Breast epithelium (tissue), 4 donors: Measurements from ENCODE around the gene SFXN1. TPM values are rescaled to one million over a fixed set of nuclear protein-coding genes. Genes with fewer than 3 reads are reported as not detected.

Source experiments
- DNase-seq, 2 donors: peaks; one replicate each; pipeline ENCODE4 v3.0.0-alpha.2; 2019; ENCODE audit warnings: low spot score in 2 of 2
- H3K27ac ChIP-seq, 2 donors: fragments of 200-600 bp; sonication (generic) in 1 of 2; one replicate each; pipeline ENCODE4 v1.5.1; 2016 to 2019; ENCODE audit warnings: mild to moderate bottlenecking in 1 of 2
- H3K27me3 ChIP-seq, 2 donors: fragments of 200-600 bp; sonication (generic) in 1 of 2; one replicate each; pipeline versions ENCODE4 v1.5.1 to v1.6.0; 2017 to 2019; ENCODE audit warnings: control low read depth in 1 of 2, mild to moderate bottlenecking in 1 of 2
- H3K36me3 ChIP-seq: fragments of 200-600 bp; one replicate; pipeline ENCODE4 v1.5.1; 2019
- H3K4me1 ChIP-seq, 2 donors: fragments of 200-600 bp; sonication (generic); one replicate each; pipeline ENCODE4 v1.5.1; 2016 to 2019; ENCODE audit warnings: control low read depth in 1 of 2
- H3K4me3 ChIP-seq, 3 donors: fragments of 200-600 bp; sonication (generic); 1 replicate in 2 of 3; 2 replicates in 1 of 3; pipeline ENCODE4 v1.5.1; 2016 to 2019; ENCODE audit warnings: mild to moderate bottlenecking in 3 of 3, moderate library complexity in 2 of 3
- H3K9me3 ChIP-seq, 2 donors: fragments of 200-600 bp; sonication (generic) in 1 of 2; one replicate each; pipeline ENCODE4 v1.5.1; 2016 to 2019; ENCODE audit warnings: control low read depth in 1 of 2
- POLR2A ChIP-seq: fragments of 450-650 bp; IDR thresholded peaks from one replicate; pipeline ENCODE4 v1.6.1; 2016; ENCODE audit warnings: antibody characterized with exemption, mild to moderate bottlenecking, moderate library complexity
- POLR2AphosphoS5 ChIP-seq, 3 donors: sonication (generic); formaldehyde crosslinking; IDR thresholded peaks; one replicate each; pipeline ENCODE4 v1.6.1; 2017; ENCODE audit warnings: antibody characterized with exemption in 3 of 3
- intact Hi-C: fragments of 100-400 bp; cut with DNase I; formaldehyde crosslinking; loops from one replicate; pipeline ENCODE4 v1.15.1; 2023; ENCODE audit warnings: low total_unique reads
- total RNA-seq, 3 donors: library from RNA; depleted of rRNA; stranded (reverse); fragments of >200 nt; gene quantifications; one replicate each; pipeline ENCODE4 v1.1.0, GENCODE V29; 2016
- TF ChIP-seq, protein P1 (sequence below), 3 donors: fragments of 450-650 bp; IDR thresholded peaks; one replicate each; pipeline ENCODE4 v1.5.1; 2016 to 2017; ENCODE audit warnings: antibody characterized with exemption in 3 of 3, mild to moderate bottlenecking in 3 of 3, moderate library complexity in 3 of 3

The SFXN1 gene
- total RNA-seq, 3 donors from 2014 or later = 16.6 to 30.5 (median 20.9) TPM

DNA sequence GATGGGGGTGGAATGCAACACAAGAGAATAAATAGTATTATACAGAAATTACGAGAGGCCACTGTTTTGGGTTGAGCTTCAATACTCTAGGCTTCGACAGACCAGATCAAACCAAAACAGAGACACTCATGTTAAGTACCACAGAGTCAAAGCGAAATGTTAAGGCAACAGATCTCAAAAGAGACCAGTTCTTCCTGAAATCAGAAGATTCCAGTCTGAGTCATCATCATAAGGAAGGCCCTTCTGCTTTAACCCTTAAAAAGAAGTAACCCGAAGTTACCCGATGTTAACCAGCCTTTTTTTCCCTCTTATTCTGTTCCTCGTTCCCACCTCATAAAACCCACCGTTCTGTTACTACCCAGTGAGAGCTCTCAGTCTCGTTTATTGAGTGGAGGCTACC is 75.9 kb downstream of the SFXN1 start:
- no peaks in the 10 kb centered on the region for H3K36me3 ChIP-seq
- TF ChIP-seq, protein P1, sequence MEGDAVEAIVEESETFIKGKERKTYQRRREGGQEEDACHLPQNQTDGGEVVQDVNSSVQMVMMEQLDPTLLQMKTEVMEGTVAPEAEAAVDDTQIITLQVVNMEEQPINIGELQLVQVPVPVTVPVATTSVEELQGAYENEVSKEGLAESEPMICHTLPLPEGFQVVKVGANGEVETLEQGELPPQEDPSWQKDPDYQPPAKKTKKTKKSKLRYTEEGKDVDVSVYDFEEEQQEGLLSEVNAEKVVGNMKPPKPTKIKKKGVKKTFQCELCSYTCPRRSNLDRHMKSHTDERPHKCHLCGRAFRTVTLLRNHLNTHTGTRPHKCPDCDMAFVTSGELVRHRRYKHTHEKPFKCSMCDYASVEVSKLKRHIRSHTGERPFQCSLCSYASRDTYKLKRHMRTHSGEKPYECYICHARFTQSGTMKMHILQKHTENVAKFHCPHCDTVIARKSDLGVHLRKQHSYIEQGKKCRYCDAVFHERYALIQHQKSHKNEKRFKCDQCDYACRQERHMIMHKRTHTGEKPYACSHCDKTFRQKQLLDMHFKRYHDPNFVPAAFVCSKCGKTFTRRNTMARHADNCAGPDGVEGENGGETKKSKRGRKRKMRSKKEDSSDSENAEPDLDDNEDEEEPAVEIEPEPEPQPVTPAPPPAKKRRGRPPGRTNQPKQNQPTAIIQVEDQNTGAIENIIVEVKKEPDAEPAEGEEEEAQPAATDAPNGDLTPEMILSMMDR (IDR thresholded peaks at IDR 0.05) = no peak
- TF ChIP-seq POLR2AphosphoS5 (IDR thresholded peaks at IDR 0.05) (no peak), POLR2A (no peak)
- no peak overlapping the region for H3K4me3 ChIP-seq
- H3K9me3 ChIP-seq = peaks cover 0 to 3% of the 10 kb centered on the region in 2 donors
- H3K4me1 ChIP-seq = no peaks in the 10 kb centered on the region
- peaks cover 0 to 3% of the 10 kb centered on the region in 2 donors for H3K27me3 ChIP-seq
- intact Hi-C loops = loop anchor here (5.0 kb wide), 1 partner anchor 722 kb away; no protein-coding TSS in a partner anchor
- H3K27ac ChIP-seq = no peak overlapping the region
- DNase-seq = no peak

DNA sequence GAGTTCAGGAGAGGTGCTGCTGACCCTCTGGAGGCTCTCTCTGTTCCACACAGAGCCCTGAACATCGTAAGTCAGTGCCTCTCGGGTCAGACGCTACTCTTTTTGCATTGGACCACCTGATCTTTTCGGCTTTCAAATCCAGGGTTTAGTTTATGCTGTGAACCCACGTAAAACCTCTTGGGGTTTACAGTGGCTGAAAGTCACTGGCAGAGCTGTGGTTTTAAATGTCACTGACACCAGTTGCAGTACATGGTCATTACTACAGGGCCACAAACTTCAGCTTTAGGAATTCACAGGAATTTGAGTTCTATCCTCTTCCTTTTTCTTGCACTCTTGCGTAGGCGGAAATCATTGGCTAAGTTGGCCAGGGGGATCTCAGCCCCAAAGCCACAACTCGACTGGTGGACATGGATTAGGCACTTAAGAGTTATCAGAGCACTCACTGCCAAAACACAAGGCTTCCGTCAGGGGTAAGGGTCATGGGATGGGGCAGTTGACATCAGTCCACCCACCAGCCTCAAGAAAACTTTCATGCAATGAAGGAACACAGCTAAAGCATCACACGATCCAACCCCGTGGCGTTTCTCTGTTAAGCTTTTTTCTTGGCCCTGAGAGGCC is 76.9 kb downstream of the SFXN1 start:
- intact Hi-C loops = no loop called here
- Histone ChIP-seq H3K36me3 (no peaks in the 10 kb centered on the region), H3K4me3 (no peak overlapping the region), H3K4me1 (no peaks in the 10 kb centered on the region), H3K27ac (no peak overlapping the region), H3K9me3 (peaks cover 0 to 3% of the 10 kb centered on the region in 2 donors), H3K27me3 (no peaks in the 10 kb centered on the region)
- TF ChIP-seq, protein P1 (IDR thresholded peaks at IDR 0.05) = no peak
- TF ChIP-seq POLR2A = no peak
- TF ChIP-seq POLR2AphosphoS5 (IDR thresholded peaks at IDR 0.05) = no peak
- no peak for DNase-seq

DNA sequence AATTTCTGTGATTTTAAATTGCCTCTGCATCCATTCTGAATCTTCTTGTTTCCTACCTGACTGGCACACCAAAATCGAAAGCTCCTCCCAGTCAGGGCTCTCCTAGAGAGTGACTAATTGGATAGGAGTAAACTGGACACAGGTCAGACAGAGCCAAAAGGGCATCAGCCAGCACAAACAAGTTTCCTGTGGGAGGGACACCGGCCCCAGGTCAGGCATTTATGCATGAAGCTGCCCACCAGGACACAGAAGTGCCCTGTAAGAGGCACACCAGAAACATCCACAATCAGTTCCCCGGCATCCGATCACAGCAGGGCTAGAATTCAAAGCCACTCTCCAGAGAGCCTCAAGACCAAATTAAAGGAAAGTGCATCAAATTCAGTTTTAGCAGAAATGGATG is 78.4 kb downstream of the SFXN1 start:
- no peak for DNase-seq
- intact Hi-C loops = no loop called here
- H3K27ac ChIP-seq = no peak overlapping the region
- no peak for TF ChIP-seq POLR2AphosphoS5 (IDR thresholded peaks at IDR 0.05)
- no peak for TF ChIP-seq POLR2A
- TF ChIP-seq, protein P1 (IDR thresholded peaks at IDR 0.05) = no peak
- no peak overlapping the region for H3K4me3 ChIP-seq
- no peaks in the 10 kb centered on the region for H3K4me1 ChIP-seq
- H3K9me3 ChIP-seq = peaks cover 0 to 3% of the 10 kb centered on the region in 2 donors
- no peaks in the 10 kb centered on the region for H3K36me3 ChIP-seq
- no peaks in the 10 kb centered on the region for H3K27me3 ChIP-seq

DNA sequence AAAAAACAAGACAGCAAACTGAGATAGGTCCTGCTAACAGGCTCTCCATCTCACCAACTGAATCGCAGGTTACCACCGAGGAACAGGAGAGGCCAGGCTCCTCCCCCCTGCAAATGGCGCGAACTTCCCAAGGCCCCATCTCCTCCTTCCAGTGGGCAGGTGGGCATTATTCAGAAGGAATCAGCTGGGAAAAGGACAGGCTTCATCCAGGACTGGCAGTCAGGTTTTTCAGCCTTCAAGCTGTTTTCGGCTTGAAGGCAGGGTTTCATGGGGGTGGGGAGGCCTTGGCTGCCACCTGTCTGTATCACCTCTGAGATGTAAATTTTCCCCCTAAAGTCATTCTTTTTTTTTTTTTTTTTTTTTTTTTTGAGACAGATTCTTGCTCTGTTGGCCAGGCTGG is 79.4 kb downstream of the SFXN1 start:
- TF ChIP-seq POLR2A = no peak
- TF ChIP-seq POLR2AphosphoS5 (IDR thresholded peaks at IDR 0.05) = no peak
- TF ChIP-seq, protein P1 (IDR thresholded peaks at IDR 0.05) = no peak
- DNase-seq = no peak
- H3K36me3 ChIP-seq = no peaks in the 10 kb centered on the region
- H3K9me3 ChIP-seq = peaks cover 0 to 3% of the 10 kb centered on the region in 2 donors
- no peak overlapping the region for H3K27ac ChIP-seq
- intact Hi-C loops = loop anchor here (1.0 kb wide), 1 partner anchor 8 kb away; no protein-coding TSS in a partner anchor
- H3K4me1 ChIP-seq = no peaks in the 10 kb centered on the region
- no peak overlapping the region for H3K4me3 ChIP-seq
- no peaks in the 10 kb centered on the region for H3K27me3 ChIP-seq

DNA sequence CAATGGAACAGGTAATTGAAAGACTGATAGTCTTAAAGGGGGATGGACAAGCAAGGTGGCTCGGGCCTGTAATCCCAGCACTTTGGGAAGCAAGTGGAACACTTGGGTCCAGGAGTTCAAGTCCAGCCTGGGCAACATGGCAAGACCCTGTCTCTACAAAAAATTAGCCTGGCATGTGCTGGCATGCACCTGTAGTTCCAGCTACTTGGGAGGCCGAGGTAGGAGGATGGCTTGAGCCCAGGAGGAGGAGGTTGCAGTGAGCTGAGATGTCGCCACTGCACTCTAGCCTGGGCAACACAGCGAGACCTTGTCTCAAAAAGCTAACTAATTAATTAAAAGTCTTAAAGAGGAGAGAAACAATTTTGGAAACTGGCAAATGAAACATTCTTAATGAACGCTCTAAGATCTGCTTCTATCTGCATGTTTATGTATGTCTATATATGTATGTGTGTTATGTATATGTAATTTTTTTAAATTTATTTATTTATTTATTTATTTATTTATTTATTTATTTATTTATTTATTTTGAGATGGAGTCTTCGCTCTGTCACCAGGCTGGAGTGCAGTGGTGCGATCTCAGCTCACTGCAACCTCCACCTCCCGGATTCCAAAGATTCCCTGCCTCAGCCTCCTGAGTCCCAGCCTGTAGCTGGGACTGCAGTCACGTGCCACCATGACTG is 80.6 kb downstream of the SFXN1 start:
- intact Hi-C loops = loop anchor here (1.0 kb wide), 1 partner anchor 10 kb away; no protein-coding TSS in a partner anchor
- Histone ChIP-seq H3K4me3 (no peak overlapping the region), H3K9me3 (peaks cover 0 to 3% of the 10 kb centered on the region in 2 donors), H3K27me3 (peaks cover 0 to 6% of the 10 kb centered on the region in 2 donors), H3K27ac (no peak overlapping the region), H3K36me3 (no peaks in the 10 kb centered on the region), H3K4me1 (no peaks in the 10 kb centered on the region)
- no peak for DNase-seq
- TF ChIP-seq POLR2AphosphoS5 (IDR thresholded peaks at IDR 0.05) (no peak), POLR2A (no peak)
- TF ChIP-seq, protein P1 (IDR thresholded peaks at IDR 0.05) = no peak
